Skeletal muscle cell (primary cell): ENCODE results near the gene ZSWIM1.

Experiments
- DNase-seq: peaks from one replicate; pipeline ENCODE4 v3.0.0-alpha.2; 2010; ENCODE audit warnings: low read depth
- H3K4me3 ChIP-seq: 2 replicates; pipeline ENCODE4 v1.5.1; 2011; ENCODE audit warnings: low read depth, mild to moderate bottlenecking, control low read depth, low read length, moderate library complexity

ZSWIM1 gene

GRCh38 chr20:45904583-45905504 lies 23.8 kb downstream of the ZSWIM1 start:
- no peak overlapping the region for H3K4me3 ChIP-seq
- DNase-seq, result no peak

- DNase-seq, result no peak
Measured at GRCh38 chr20:45905505-45906079, 24.6 kb downstream of the ZSWIM1 start.

GRCh38 chr20:45907219-45907948 lies 26.4 kb downstream of the ZSWIM1 start:
- no peak for DNase-seq

More at GRCh38 chr20:45905505-45906079, 24.6 kb downstream of the ZSWIM1 start:
- H3K4me3 ChIP-seq, result no peak overlapping the region

GRCh38 chr20:45908084-45908483 lies 27.1 kb downstream of the ZSWIM1 start:
- no peak for DNase-seq
- H3K4me3 ChIP-seq, result no peak overlapping the region

More at GRCh38 chr20:45907219-45907948, 26.4 kb downstream of the ZSWIM1 start:
- no peak overlapping the region for H3K4me3 ChIP-seq

- DNase-seq, result no peak
- no peak overlapping the region for H3K4me3 ChIP-seq
Measured at GRCh38 chr20:45909336-45909808, 28.3 kb downstream of the ZSWIM1 start.

GRCh38 chr20:45909817-45910669 lies 29.0 kb downstream of the ZSWIM1 start:
- DNase-seq, result no peak
- H3K4me3 ChIP-seq, result peak overlapping the region; percentile 27

- H3K4me3 ChIP-seq, result peak overlapping the region; percentile 54
- DNase-seq, result peak; percentile 99
Measured at GRCh38 chr20:45910670-45911485, 29.9 kb downstream of the ZSWIM1 start.

GRCh38 chr20:45911486-45912343 lies 30.7 kb downstream of the ZSWIM1 start, which contains the start of gene PLTP:
TSS of gene PLTP (minus strand) at chr20:45912155. CDS start at chr20:45911452, 703 bp downstream.
- DNase-seq, result no peak
- peak within 1 kb of the TSS; percentile 54 for H3K4me3 ChIP-seq

- DNase-seq, result no peak
Measured at GRCh38 chr20:45912344-45912682, 31.3 kb downstream of the ZSWIM1 start.

GRCh38 chr20:45913116-45913515 lies 32.1 kb downstream of the ZSWIM1 start:
- no peak overlapping the region for H3K4me3 ChIP-seq
- DNase-seq, result no peak

More at GRCh38 chr20:45912344-45912682, 31.3 kb downstream of the ZSWIM1 start:
- H3K4me3 ChIP-seq, result peak overlapping the region; percentile 54

GRCh38 chr20:45917790-45918141 lies 36.7 kb downstream of the ZSWIM1 start:
- peak; percentile 76 for DNase-seq
- no peak overlapping the region for H3K4me3 ChIP-seq

- peak; percentile 60 for DNase-seq
- H3K4me3 ChIP-seq, result no peak overlapping the region
Measured at GRCh38 chr20:45918182-45918737, 37.2 kb downstream of the ZSWIM1 start.

GRCh38 chr20:45918779-45919537 lies 37.9 kb downstream of the ZSWIM1 start:
- DNase-seq, result no peak
- no peak overlapping the region for H3K4me3 ChIP-seq

GRCh38 chr20:45919542-45920399 lies 38.7 kb downstream of the ZSWIM1 start:
- peak; percentile 86 for DNase-seq
- H3K4me3 ChIP-seq, result no peak overlapping the region

- no peak overlapping the region for H3K4me3 ChIP-seq
- no peak for DNase-seq
Measured at GRCh38 chr20:45920462-45921336, 39.7 kb downstream of the ZSWIM1 start.
